IPS-NIHi7 (cell line): Measurements from ENCODE around the gene RPS6KA5.
"Not testable (repeated sequence)": the region's sequence is repeated elsewhere in the genome, so short reads cannot be mapped to it uniquely, and the experiment has no call there.

Source experiments
- DNase-seq: peaks from one replicate; pipeline ENCODE4 v3.0.0; 2012; ENCODE audit warnings: mixed read lengths; ENCODE audit errors: extremely low spot score

RPS6KA5 gene

DNA sequence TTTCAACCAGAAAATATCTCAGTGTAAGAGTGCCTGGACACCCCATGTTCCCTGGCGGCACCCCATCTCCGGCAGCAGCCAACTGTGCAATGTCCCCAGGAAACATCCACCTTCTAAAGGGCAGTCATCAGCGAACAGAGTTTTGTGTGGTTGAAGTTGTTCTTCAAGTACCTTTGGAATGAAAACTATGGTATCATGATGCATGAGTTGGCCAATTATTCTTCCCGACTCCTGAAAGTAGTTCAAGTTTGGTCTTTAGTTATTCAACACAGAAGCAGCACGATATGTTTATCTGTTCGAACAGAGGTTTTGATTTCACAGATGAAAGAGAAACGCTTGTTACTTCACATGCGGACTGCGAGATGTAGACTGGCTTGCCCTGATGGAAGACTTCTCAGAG is 223.1 kb downstream of the RPS6KA5 start:
- no peak for DNase-seq

DNA sequence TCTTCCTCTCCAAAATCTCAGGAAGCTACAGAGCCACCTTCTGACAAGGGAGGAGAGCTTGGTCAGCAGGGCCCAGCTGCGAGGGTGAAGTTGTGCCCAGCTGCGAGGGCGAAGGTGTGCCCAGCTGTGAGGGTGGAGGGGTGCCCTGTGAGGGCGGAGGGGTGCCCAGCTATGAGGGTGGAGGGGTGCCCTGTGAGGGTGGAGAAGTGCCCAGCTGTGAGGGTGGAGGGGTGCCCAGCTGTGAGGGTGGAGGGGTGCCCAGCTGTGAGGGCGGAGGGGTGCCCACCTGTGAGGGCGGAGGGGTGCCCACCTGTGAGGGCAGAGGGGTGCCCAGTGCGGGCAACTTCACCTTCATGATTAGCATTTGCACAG is 223.8 kb downstream of the RPS6KA5 start:
- no peak for DNase-seq

DNA sequence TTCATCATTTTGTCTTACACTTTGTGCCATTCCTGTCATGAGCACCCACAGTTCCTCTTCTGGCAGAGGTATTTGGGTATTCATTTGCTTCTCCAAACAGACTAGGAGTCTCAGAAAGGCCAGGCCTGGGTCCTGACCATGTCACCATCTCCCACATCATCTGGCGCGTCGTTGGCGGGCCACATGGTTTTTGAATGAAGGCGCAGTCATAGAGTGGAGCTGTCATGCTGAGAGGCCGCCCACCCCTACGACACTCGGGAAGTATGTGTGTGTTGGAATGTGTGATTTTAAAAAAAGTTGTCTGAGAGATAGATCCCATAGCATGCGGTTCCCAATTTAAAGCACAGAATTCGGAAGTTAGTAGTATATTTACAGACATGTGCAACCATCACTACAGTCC is 228.6 kb downstream of the RPS6KA5 start:
- no peak for DNase-seq

DNA sequence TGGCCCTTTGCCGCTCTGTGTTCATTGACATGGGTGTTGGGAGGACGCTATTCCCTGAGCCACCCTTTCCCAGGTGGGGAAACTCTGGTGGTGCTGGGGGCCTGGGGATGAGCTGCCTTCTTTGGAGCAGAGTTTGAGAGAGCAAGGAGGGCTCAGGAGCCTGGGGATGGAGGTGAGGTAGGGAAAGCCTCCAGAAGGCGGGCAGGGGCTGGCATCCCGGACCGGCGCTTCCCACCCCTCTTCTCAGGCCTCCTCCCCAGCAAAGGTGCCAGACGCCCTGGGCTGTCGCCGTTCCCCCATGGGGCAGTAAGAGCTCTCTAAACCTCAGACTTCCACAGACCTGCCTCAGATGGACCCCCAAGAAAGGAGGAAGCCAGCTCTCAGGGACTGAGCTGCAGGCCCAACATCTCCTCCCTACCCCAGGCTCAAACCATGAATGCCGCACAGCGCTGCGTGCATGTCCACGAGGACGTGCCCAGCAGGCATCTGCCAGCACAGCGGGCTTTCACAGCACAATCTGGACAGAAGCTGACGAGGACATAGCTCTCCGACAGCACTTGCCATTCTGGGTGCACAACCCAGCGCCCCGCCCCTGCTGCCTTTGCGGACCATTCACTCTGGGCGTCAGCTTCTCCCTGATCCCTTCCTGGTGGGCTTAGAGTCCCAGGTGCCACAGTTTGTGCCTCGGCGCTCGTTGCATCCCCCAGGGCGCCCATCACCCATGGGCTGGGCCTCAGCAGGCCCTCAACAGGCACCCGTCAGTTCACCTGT is 229.3 kb downstream of the RPS6KA5 start:
- DNase-seq: no peak

DNA sequence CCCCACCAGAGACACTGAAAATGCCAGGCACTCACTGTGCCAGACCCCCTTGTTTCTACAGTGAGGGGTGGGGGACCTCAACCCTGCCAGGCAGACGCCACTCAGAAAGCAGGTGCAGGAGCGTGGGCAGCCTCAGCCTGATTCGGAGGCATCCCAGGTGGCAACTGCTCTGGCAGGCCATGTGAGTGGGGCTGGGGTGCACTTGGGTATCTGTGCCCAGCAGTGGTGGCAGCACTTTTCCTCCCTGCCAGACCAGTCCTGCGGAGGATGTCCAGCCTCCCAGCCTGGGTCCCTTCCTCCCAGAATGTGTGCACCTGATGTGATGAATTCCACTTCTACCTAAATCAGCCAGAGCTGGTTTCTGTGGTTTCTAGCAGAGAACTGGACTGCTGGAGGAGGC is 230.8 kb downstream of the RPS6KA5 start:
- no peak for DNase-seq

DNA sequence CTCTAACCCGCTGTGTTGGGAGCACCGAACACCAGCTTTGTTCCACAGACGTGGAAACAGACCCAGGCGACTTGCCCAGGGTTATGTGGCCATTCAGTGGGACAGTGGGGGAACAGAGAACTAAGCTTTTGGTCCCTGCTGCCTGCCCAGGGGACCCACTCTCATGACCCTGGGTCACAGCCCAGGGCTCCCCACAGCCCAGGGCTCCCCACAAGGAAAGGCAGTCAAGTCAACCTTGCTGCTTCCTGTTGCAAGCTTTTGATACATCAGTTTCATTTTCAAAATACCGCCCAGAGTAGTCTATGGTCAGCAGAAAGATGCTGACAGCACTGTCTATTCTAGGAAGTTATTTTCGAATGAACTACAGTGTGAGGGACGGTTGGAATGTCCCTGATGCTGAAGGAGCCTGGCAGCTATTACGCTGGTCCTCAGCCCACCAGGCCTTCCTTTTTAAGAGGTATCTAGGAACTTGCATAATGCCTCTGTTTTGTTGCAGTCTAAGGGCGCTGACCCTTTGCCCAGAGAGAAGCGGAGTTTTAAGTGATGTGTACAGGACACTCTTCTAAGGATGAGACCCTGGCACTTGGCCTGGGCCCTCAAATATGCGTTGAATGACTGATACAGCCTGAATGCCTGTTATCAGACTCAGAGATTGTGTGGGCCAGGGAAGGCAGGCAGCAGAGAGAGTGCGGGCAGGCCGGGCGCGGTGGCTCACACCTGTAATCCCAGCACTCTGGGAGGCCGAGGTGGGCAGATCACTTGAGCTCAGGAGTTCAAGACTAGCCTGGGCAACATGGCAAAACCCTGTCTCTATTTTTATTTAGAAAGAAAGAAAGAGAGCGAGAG is 231.6 kb downstream of the RPS6KA5 start:
- no peak for DNase-seq

DNA sequence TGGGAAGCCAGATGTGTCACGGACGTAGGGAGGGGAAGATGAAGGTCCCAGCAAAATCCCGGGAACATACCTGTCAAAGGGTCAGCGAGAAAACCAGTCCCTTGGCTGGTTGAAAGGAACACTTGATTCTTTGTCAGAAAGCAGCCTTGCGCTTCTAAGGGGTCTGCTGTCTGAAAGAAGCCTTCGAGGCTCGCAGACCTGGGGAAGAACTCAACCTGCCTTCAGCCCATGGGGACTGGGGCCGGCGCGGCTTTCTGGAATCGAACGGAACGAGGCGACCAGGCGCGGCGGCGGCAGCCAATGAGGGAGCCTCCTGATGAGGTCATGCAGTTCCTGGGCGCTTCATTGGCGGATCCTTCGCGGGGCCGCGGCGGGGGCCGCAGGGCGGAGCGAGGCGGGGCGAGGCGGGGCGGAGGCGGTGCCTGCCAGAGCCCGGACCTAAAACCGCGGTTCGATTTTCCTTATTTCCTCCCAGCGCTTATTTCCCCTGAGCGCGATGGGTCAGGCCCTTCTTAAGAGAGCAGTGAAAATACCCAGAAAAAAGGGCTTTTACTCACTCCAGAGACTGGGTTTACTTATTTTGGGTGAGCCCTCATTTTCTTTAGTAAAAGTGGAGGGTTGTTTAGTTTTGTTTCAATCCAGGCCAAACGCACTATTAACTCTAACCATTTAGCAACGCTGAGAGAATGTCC is 232.4 kb downstream of the RPS6KA5 start:
- DNase-seq: peak; percentile 99

DNA sequence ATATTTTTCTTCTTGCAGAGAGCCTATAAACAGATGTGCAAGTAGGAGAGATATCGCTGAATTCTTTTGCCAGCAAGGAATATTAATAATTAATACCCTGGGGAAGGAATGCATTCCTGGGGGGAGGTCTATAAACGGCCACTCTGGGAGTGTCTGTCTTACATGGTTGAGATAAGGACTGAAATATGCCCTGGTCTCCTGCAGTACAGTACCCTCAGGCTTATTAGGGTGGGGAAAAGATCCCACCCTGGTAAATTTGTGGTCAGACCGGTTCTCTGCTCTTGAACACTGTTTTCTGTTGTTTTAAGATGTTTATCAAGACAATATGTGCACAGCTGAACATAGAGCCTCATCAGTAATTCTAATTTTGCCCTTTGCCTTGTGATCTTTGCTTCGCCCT is 236.9 kb downstream of the RPS6KA5 start:
- not testable (repeated sequence) for DNase-seq

DNA sequence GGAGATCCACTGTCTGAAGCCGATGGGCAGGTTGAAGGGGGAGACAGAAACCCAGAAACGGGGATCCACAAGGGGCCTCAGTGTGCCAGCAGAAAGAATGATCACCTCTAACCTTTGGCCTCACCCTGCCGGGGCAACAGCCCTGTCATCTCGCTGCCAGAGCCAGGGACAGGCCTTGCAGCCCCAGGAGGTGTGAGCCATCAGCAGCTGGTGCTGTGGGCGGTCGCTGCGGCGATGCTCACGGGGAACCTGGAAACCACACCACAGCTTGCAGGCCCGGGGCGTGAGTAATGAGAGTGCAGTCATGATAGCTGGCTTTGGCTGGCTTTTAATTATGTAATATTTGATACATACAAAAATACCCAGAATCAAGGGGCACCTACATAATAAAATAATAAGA is 239.5 kb downstream of the RPS6KA5 start:
- DNase-seq: no peak

DNA sequence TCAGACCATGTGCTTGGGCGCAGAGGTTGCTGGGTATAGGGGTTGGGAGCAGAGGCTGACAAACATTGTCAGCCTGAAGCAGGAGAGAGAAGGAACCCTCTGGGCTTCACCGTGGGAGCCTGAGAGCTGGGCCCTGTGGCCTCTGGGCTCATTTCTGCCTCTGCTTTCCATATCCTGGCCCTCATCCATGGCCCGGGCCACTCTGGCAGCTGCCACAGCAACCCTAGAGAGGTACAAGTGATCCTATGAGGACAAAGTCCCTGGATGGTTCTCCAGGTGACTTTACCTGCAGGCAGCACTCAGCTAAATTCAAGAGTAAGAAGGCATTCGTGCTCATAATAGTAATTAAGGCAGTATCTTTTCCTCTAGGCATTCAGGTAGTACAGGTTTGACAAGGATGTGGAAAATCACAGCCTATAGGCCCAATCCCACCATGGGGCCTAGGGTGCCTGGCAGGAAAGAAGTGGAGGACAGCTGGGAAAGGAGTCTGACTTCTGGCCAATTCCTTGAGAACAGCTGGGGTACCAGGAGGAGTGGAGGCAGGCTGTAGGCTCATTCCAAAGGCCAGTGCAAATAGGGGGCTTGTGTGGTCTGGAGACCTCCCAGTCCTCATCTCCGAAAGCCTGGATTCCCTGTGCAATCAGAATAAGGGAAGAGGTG is 240.6 kb downstream of the RPS6KA5 start:
- DNase-seq: no peak

DNA sequence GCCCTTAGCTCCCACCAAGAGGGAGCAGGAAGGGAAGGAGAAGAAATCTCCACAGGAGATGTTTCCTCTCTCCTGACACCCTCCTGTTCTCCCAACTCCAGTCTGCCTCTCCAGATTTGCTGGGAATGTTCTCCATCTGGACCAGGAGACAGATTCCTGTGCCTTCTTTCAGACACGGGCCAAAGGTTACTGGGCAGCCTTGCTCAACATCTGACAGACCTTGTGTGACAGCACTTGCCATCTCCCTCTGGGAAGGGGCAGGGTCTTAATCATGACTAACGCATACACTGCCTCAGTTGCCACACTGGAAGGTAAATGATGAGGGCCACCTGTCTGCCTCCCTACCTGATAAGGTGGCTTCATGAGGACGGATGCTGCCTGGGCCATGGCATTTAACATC is 241.7 kb downstream of the RPS6KA5 start:
- no peak for DNase-seq

DNA sequence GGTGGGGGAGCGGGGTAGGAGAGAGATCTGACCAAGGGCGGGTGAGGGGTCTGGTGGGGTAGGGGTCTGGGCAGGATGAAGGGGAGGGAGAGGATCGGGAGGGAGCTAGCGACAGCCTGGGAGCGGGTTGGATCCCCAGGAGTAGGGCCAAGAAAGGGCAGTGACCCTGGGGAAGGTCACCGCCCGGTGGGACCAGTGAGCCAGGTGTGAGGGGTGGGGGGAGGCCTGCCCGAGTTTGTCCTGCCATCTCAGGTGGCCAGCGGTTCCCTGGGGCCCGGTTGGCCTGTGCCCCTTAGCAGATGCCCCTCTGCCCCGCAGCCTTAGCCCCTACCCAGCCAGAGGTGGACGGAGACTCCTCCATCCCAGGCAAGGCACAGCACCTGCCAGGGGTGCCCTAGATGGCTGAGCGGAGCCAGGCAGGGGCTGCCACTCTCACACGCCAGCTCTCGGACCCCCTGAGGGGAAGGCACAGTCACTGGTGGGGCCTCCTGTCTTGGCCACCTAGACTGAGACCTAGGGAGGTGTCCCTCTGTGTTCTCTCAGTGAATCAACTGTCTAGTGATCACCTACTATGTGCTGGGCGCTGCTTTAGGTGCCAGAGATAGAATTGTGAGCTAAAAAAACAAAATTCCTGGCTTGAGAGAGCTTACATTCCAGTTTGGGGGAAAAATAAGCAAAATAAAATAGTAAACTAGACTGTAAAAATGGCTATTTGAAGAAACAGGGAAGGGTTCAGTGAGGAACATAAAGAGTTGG is 243.6 kb downstream of the RPS6KA5 start:
- peak; percentile 43 for DNase-seq

DNA sequence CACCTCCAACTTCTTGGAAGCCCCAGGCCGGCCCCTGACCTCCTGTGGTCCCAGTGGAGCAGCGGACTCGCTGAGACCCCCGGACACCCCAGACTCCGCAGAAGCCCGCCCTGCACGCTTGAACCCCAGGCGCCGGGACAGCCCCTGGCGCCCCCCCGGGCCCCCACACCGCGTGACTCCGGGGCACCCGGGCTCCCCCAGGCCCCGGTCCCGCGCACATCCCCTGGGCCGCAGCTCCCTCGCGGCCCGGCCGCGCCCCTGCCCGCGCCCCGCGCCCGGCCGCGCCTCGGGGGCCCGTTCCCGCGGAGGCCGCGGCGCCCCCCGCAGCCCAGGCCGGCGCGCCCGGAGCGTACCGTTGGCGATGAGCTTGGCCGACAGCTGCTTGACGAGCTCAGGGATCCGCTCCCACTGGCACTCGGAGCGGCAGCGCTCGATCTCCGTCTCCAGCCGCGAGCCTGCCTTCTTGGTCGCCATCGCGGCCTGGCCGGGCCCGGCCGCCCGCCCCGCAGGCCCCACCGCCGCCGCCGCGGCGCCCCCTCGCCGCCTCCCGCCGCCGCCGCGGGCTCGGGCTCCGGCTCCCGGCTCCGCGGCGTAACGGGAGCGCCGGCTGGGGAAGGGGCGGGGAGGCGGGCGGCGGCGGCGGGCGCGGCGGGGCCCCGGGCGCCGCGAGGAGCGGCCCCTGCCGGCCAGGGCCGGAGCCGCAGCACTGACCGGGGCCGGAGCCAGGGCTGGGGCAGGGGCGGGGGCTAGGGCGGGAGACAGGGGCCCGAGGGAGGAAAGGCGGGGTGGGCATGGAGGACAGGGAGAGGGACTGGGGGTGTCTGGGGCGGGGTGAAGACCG is 244.4 kb downstream of the RPS6KA5 start, which contains the start of gene TTC7B:
TTC7B (minus strand) TSS at position 609 of the 841 bp plus-strand sequence; CDS start at position 474, 135 bp downstream.
- DNase-seq: peak; percentile 93

DNA sequence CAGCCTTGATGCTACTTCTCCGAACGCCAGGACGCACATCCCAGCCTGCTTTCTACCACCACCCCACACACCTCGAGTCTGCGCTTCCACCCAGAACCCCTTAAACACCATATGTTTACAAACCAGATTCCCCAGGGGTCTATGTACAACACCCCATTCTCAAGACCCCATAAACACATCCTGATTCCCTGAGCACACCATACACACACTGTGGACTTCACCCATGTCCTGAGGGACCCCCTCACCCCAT is 244.9 kb downstream of the RPS6KA5 start:
- DNase-seq: no peak

DNA sequence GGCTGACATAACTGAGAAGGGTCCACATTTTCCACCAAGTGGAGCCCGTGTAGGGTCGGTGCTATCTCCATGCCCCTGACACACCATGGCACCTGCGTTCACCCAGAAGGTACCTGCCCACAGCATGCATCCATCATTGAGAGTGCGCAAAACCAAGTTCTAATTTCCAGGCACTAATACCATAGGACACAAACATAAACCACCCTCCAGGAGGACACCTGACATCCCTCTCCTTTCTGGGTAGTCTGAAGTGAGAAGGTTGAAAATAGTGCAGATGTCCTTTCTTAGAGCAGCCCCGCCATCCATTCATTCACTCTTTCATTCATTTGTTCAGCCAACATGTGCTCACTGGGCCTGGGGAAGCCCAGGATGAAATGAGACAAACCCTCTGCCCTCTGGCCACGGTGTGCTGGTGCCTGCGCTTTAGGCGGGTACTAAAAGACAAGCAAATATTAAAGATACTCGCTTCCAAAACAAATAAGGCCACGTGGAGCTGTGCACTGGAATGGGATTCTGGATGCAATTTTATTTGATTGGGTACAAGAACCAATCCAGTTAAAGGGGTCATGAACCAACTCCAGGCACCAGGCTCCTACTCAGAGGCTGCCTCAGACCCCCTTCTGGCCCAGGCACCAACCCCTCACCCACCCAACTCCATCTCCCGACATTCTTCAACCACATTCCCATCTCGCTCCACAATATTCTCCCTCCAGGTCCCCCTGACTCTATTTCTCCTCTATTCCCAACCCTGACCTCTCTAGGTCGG is 245.5 kb downstream of the RPS6KA5 start:
- DNase-seq: no peak

DNA sequence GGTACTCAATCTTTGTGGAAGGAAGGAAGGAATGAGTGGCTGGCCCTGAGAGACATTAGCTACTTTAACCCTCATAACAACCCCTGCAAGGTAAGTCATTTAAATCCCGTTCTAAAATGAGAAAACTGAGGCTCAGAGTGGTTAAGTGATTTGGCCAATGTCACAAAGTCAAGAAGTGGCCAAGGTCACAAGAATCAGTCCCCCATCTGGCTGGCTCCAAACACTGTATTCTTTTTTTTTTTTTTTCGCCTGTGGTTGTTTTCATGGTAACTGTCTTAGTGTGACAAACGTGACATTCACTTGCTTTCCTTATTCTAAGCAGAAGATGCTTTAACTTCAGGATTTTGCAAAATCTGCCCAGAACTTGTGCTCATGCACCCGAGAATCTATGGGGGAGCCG is 247.0 kb downstream of the RPS6KA5 start:
- DNase-seq: no peak

DNA sequence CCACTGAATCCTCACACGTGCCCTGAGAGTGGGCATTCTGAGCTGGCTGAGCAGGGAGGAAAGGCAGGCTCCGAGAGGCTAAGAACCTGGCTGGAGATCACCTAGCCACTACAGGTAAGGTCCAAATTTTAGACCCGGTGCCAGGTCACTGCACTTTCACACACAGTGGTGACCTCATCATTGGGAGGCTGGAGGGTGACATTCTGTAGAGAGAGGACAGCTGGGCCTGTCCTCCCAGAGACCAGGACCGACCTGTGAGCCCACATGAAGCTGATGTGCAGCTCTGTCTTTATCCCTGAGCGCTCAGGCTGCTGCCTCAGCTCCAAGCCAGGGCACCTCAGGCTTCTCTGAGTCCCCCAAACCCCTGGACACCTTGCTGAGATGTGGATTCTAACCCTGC is 248.3 kb downstream of the RPS6KA5 start:
- no peak for DNase-seq

DNA sequence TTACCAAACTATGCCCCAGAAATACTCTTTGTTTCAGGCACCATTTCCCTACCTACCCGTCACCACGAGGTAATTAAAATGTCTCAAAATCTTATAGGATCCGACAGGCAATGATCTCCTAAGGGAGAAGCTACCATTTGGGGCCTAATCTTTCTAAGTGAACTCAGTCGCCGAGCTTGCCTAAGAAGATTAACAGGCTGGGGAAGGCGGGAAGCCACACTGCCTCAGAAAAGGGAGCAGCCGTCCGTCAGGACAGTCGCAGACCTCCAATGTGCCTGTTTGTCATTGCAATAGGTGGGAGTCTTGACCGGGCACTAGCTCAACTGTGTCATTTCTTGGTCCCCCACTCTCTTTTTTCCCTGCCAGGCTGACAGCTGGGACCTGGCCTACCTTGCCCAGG is 248.8 kb downstream of the RPS6KA5 start:
- DNase-seq: no peak

DNA sequence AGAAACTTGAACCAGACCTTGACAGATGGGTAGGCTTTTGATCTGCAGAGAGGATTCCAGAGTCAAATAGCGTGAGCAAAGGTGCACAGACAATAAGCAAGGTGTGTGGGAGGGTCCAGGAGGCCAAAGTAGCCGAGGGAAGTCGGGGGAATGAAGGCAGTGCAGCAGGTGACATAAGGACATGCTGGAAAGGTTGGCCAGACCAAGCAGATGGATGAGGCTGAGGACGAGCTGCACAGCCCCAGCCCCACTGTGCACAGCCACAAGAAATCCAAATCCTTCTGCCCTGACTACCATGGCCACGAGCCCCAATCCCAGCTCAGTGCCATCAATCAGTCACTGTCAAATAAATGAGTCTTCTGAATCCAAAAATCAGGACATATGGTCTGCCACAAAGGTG is 249.6 kb downstream of the RPS6KA5 start:
- no peak for DNase-seq
